GM18861 (cell line): ENCODE measurements around the gene PGAP3.

Source experiments
- ATAC-seq: cut with Tn5 transposase; IDR thresholded peaks from one replicate; pipeline ENCODE4 v1.9.1; 2021; ENCODE audit not compliant: unreplicated experiment

Gene PGAP3

DNA sequence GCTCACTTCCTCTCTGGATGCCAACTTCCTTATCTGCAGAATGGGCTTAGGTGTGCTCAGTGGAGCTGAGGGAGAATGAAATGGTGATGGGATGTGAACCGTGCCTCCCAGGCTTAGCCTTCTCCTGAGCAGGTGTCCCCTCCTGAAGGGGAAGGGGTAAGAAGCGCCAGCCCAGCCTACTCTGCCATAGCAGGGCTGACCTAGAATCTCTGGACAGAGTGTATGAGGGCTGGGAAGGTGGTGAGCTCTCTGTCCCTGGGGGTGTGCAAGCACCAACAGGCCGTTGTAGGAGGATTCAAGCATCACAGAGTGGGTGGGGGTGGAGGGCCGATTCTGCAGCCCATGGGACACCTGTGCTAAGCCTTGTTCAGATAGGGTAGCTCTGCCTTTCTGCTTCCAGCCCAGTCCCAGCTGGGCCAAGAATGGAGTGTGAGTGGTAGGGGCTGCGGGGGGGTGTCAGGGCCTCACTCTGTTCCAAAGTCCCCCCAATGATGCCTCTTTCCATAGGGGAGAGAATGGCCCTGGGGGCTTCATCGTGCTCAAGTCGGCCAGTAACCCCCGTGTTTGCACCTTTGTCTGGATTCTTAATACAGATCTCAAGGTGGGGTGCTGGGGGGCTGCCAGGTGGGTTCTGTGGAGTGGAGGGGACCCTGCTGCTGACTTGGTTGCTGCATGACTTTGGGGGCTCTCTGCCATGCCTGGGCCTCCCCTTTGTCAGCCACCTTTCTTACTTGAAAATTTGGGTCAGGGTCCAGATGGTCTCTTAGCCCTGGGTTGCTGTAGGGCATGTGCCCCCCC is 25.9 kb downstream of the PGAP3 start:
- ATAC-seq = no peak

DNA sequence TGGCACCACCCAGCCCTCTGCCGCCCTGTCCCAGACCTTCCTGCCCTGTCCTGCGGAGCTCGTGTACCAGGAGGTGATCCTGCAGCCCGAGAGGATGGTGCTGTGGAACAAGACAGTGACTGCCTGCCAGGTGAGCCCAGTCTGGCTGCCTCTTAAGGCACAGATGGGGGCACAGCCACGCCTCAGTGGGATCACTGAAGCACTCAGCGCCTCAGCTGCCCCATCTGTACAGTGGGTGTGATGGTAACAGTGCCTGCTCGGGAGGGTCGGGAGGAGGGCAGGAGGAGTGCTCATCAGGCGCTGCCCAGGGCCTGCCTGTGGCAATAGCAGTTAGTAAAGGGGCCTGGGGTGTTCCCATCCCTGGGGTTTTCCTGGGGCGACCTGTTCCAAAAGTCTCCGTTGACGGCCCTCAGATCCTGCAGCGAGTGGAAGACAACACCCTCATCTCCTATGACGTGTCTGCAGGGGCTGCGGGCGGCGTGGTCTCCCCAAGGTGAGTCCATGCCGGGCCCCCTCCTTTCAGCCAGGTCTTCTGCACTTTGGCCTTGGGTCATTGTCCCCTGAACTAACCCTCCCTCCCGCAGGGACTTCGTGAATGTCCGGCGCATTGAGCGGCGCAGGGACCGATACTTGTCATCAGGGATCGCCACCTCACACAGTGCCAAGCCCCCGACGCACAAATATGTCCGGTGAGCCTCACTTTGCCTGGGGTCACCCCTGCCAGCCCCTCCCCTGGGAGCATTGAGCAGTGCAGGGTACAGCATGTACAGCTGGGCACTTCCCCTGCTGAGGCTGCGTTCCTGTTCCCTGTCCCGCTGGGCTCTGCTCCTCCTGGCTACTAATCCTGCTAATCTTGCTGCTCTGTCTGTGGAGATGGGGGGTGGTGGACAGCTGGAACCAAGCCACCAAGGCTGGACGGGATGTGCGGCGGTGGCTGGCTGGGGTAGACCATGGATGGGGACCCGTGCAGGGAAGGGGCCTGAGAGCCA is 27.2 kb downstream of the PGAP3 start:
- ATAC-seq = no peak

DNA sequence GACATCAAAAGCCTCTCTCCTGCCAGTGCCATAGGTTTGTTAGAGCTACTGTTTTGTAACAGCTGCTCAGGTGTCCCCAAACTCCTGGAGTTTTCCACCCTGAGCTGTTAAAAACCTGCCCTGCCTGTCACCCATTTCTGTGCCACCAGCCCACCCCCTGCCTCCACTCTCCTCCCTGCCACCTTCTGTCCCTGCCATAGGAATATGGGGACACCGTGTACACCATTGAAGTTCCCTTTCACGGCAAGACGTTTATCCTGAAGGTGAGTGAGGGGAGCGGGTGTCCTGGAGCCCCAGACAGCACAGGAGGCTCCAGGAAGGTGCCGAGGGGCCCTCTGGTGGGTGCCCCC is 27.9 kb downstream of the PGAP3 start:
- no peak for ATAC-seq

DNA sequence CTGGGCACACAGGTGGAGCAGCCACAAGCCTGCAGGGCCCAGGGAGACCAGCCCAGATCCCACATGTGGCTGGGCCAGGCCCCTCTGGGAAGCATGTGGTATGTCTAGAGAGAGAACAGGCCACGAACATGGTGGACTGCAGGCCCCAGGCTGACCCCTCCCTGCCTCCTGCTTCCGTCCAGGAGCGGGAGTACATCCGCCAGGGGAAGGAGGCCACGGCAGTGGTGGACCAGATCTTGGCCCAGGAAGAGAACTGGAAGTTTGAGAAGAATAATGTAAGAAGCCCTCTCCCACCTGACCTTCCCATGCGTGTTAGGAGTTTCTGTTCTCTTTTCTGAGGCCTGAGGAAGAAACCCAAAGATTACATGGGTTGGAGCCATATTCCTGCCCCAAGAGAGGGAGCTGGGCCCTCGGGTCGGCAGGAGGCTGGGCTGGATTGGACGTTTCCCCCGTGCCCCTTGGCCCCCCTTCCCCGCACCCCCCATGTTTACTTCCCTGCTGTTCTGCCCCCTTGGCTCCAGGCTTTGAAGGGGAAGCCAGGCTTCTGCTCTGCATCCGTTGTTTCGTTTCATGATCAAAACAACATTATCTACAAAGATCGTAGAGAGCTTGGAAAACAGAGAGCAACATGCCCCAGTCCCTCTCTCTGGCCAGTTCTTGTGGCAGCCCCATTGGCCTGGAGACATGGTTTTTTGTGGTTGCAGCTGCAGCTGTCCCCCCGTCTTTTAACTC is 28.4 kb downstream of the PGAP3 start:
- no peak for ATAC-seq

DNA sequence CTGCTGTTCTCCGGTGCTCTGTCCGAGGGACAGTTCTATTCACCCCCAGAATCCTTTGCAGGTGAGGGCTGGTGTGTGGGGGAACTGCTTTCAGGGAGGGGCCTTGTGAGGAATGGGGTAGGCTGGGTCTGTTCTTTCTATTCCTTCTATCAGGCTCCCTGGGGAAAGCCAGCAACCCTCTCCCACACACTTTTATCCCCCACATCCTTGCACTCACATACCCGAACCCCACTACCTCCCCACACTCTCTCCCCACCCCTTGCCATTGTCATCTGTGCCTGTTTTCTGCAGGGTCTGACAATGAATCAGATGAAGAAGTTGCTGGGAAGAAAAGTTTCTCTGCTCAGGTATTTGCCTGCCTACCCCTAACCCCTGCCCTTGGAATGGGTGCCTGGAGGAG is 29.1 kb downstream of the PGAP3 start:
- ATAC-seq = no peak

DNA sequence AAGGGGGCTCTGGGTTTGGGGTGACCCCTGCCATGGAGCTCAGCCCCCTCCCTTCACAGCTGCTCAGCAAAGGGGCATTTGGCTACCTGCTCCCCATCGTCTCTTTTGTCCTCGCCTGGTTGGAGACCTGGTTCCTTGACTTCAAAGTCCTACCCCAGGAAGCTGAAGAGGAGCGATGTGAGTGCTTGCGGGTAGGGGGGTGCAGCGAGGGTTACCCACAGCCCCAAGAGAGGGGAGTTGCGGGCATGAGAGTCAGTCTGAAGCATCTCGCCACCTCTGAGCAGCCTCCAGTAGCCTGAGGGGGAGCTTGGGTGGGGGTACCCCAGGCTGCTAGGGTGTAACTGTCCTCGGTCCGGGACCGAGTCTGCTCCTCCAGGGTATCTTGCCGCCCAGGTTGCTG is 29.5 kb downstream of the PGAP3 start:
- no peak for ATAC-seq

DNA sequence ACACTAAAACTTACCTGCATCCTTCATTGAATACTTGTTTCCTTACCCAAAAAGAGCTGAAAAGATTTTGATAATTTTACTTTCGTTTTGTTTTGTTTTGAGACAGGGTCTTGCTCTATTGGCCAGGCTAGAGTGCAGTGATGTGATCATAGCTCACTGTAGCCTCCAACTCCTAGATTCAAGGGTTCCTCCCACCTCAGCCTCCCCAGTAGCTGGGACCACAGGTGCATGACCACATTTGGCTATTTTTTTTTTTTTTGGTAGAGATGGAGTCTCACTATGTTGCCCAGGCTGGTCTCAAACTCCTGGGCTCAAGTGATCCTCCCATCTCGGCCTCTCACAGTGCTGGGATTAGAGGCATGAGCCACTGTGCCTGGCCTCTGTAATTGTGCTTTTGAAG is 32.8 kb downstream of the PGAP3 start:
- ATAC-seq = no peak

DNA sequence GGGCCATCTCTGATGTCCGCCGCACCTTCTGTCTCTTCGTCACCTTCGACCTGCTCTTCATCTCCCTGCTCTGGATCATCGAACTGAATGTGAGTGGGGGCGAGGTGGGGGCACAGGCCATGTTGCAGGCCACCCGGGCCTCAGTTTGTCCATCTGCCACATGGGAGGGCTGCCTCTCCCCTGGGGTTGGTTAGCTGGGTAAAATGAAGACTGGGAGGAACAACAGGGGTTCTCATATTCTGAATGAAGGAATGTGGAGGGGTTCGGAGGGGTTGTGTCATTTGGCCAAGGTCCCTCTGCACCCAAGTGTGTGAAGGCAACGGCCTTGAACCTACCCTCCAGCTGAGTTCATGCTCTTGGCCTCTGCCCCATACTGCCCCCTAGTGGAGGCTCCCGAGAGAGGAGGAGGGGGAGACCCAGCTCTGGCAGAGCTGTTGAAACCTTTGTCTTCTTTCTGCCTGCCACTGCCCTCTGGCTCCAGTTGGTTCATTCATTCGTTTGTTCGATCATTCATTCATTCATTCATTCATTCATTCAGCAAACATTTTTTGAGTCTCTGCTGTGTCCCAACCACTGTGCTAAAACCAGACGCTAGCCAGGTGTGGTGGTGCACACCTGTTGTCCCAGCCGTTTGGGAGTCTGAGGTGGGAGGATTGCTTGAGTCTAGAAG is 34.1 kb downstream of the PGAP3 start:
- ATAC-seq = no peak

DNA sequence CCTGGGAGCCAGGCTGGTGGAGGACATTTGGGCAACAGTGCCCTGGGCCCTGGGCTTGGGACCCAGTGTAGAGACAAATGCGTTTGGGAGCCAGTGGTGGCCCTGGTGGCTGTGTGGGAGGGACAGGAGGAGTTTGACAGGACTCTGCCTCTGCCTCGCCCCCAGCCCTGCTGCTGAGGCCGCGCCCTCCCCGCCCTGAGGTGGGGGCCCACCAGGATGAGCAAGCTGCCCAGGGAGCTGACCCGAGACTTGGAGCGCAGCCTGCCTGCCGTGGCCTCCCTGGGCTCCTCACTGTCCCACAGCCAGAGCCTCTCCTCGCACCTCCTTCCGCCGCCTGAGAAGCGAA is 34.6 kb downstream of the PGAP3 start:
- ATAC-seq = no peak

DNA sequence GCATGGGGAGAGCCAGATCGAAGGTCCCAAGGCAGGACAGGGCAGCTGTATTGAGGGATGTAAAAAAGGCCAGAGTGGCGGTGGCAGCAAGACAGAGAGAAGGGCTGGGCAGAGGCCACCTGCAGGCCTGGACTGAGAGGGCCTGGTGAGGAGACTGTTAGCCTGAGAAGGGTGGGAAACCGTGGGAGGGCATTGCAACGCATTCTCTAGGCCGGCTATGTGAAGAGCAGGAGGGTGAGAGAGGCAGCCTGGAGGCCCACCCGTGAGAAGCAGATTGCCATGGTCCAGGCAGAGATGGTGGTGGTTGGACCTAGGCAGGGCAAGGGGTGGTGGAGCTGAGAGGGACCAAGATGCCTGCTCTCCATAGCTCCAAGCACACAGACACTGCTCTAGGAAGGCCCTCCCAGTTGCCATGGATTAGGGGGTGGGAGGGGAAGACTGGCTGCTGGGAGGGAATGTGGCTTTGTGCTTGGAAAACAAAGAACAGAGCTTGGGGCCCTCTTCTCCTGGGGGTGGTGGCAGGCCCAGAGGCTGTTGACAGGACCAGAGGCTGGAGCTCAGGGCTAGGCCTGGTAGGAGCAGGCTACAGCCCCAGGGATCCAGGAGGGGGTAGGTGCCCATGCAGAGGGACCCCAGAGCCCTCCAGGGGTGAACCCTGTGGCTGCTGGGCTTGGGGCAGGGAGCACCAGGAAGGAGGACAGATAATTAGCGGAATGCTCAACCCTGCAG is 35.1 kb downstream of the PGAP3 start:
- no peak for ATAC-seq

DNA sequence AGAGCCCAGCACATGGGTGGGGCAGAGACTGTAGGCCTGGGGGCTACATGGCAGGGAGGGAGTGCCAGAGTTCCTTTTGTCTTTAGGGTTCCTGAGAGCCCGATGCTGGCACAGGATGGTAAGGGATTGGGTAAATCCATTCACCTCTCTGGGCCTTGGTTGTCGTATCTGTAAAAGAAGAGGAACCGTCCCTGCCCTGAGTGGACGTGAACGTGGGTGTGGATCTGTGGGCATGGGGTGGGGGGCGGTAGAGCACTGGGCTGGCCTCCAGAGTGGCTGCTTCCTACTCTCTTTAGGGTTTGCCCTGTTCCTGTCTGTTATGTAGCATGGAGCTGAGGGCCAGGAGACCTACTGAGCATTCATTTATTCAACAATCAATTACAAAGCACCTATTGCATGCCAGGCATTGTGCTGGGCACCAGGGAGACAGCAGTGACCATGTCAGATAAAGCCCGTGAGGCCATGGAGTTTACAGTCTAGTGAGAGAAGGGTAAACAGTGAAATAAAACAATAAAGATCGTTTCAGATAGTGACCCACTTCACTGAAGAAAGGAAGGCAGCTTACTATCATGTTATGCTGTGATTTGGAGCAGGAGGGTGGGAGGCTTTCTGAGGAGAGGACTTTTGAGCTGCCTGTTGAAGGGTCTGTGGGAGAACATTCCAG is 35.8 kb downstream of the PGAP3 start:
- ATAC-seq = no peak

DNA sequence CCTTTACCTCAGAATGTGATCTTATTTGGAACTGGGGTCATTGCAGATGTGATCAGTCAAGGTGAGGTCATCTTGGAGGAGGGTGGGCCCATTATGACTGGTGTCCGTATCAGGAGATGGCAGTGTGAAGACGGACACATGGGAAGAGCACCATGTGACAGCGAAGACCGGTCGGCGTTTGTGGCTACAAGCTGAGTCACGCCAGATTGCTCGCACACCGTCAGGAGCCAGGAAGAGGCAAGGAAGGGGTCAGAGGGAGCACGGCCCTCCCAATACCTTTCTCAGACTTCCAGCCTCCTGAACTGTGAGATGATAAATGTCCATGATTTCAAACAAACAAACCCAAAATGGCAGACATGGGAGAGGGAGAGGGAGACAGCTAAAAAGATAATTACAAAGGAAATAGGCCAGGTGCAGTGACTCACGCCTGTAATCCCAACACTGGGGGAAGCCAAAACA is 37.7 kb downstream of the PGAP3 start:
- no peak for ATAC-seq

DNA sequence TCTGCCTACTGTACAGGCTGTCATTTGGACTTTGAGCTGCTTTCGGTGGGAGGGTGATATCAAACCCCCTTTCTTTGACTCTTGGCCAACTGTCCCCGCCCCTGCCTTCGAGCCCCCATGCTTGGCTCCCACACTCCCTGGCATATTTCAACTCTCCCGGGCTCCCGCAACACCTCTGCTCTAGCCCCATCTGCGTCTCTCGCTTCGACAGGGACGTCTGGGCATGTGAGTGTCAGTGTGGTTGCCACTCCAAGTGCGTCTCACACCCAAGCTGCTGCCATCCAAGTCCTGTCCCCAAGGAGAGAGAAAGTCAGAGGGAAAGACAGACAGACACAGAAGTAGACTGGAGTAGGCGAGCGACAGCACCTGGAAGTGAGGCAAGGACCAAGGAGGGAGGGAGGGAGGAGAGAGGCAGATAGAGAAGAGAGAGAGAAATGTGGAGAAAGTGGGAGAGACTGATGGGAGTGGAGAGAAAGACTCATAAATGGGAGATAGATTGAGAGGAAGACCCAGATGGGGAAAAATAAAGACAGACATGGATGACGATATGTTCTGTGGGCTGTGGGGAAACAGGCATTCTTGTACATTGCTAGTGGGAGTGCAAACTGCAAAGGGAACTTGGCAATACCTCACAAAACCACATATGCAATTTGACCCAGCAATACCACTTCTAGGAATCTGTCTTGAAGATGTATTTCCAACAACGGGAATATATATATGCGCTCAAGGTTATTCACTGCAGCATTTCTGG is 39.1 kb downstream of the PGAP3 start:
- ATAC-seq = no peak

DNA sequence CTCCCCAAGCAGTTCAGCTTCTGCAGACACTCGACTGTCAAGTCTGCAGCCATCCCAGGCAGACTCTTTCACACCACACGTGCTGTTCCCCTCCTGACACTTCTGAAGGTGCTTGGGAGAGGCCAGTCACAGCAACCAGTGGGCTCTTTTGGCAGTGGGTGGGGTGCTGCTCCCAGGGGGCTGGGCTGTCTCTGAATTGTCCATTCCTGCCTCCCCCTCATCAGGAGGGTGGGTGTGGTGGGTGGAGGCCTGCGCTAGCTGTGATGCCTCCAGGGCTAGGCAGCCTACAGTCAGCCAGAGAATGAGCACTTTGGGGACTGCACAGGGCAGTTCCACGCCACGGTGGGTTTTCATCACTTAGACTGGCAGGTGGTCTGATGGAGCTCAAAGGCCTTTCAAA is 40.6 kb downstream of the PGAP3 start:
- no peak for ATAC-seq

DNA sequence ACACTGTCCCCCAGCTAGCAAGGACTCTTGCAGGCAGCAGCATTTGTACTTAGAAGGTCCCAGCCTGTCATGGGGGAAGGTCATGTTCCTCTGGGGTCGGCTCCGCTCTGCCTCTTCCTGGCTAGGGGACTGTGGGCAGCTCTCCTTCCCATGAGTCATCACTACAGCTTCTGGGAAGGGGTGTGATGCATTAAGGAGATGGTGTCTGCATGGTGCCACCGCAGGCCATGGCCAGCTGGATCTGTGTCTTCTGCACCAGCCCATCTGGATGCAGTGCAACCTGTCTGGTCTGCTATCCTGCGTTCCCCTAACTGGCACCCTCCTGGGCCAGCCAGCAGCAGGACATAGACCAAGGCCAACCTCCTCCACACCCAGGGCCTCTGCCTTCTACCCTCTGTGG is 44.6 kb downstream of the PGAP3 start:
- no peak for ATAC-seq

DNA sequence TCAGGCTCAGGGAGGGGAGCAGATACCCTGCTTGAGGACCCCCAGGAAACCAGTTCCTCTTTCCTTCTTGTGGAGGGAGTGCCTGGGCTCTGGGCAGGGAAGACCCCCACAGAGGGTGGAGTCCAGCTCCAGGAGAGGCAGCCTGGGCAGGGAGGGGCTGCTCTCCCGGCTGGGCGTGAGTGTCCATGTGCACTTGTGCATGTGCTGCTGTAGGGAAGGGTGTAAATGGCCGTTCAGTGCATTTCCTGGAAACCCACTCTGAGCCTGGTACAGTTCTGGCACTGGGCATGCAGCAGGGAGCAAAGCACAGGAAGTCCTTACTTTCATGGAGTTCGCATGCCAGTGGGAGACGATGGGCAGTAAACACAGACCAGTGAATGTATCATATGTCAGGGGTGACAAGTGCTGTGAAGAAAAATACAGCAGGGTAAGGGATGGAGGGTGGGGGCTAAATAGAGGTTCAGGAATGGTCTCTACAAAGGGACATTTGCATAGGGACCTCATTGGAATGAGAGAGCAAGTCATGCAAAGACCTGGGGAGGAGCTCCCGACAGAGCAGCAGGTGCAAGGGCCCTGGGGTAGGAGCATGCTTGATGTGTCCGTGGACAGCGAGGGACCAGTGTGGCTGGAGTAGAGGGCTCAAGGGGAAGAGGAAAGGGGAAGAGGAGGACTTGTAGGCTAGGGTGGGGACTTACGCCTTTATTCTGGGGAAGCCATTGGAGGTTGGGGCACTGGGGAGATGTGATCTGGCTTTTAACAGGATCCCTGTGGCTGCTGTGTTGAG is 45.4 kb downstream of the PGAP3 start:
- ATAC-seq = no peak

DNA sequence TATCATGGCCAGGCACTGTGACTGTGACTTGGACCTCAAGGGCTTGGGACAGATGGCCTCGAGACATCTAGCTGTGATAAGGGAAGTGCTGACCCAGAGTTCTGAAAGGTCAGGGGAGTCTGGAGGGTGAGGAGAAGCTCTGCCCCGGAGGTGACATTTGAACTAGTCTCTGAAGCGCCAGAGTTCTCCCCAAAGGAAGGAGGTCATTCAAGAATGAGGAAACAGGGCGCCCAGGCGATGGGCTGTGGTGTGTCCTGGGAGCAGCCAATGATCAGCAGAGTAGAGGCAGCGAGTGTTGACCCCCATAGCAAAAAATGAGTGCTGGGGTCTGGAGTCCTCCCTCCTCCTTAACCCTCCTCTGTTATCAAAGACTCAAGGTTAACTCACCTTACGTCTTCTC is 46.0 kb downstream of the PGAP3 start:
- no peak for ATAC-seq

DNA sequence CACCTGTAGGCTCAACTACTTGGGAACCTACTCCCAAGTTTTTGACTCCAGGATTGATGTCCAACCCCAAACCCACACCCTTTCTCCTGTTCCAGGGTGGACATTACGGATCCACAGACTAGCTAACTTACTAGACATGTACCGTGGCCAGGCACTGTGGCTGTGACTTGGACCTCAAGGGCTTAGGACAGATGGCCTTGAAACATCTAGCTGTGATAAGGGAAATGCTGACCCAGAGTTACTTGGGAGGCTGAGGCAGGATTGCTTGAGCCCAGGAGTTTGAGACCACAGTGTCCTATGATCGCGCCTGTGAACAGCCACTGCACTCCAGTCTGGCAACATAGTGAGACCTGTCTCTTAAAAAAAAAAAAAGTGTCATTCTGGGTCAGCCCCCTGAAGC is 46.8 kb downstream of the PGAP3 start:
- no peak for ATAC-seq
